ENCODE results near the gene ARHGEF17. TPM values are rescaled to one million over a fixed set of nuclear protein-coding genes. Genes with fewer than 3 reads are reported as not detected.

ARHGEF17 gene
- total RNA-seq, 3 donors from 2014 or later (not counting 1 experiment from before 2014, with no cell fraction given) = 0.02 to 0.88 (median 0.50) TPM

DNA sequence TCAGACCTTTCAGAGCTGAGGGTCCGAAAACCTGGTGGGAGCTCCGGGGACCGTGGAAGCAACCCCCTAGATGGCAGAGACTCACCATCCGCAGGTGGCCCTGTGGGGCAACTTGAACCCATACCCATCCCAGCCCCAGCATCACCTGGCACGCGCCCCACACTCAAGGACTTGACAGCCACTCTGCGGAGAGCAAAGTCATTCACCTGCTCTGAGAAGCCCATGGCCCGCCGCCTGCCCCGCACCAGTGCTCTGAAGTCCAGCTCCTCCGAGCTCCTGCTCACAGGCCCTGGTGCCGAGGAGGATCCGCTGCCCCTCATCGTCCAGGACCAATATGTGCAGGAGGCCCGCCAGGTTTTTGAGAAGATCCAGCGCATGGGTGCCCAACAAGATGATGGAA, 2.0 kb downstream of the ARHGEF17 start:
- TF ChIP-seq, protein P1, sequence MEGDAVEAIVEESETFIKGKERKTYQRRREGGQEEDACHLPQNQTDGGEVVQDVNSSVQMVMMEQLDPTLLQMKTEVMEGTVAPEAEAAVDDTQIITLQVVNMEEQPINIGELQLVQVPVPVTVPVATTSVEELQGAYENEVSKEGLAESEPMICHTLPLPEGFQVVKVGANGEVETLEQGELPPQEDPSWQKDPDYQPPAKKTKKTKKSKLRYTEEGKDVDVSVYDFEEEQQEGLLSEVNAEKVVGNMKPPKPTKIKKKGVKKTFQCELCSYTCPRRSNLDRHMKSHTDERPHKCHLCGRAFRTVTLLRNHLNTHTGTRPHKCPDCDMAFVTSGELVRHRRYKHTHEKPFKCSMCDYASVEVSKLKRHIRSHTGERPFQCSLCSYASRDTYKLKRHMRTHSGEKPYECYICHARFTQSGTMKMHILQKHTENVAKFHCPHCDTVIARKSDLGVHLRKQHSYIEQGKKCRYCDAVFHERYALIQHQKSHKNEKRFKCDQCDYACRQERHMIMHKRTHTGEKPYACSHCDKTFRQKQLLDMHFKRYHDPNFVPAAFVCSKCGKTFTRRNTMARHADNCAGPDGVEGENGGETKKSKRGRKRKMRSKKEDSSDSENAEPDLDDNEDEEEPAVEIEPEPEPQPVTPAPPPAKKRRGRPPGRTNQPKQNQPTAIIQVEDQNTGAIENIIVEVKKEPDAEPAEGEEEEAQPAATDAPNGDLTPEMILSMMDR (IDR thresholded peaks at IDR 0.05) = no peak
- Mint-ChIP-seq H3K9me3 (no peaks in the 10 kb centered on the region), H3K4me3 (no peak overlapping the region), H3K27me3 (ENCODE audit: low read depth in 2 of 2) (peaks cover 16 to 22% of the 10 kb centered on the region in 2 donors), H3K36me3 (no peaks in the 10 kb centered on the region), H3K27ac (no peak overlapping the region), H3K4me1 (peaks cover 24 to 32% of the 10 kb centered on the region in 2 donors)
- WGBS (ENCODE audit: insufficient coverage) = 92% methylated on average over 16 of the region's 16 CpGs
- Histone ChIP-seq H3K4me3 (ENCODE audit: low read length) (no peak overlapping the region), H3K36me3 (ENCODE audit: control insufficient read depth, insufficient read depth, low read length) (no peaks in the 10 kb centered on the region), H3K27ac (ENCODE audit: low read length) (no peak overlapping the region), H3K27me3 (ENCODE audit: control insufficient read depth, insufficient read depth, low read length) (peaks cover 12% of the 10 kb centered on the region), H3K4me1 (ENCODE audit: control insufficient read depth, insufficient read depth, low read length) (peaks cover 38% of the 10 kb centered on the region), H3K9me3 (ENCODE audit: control insufficient read depth, insufficient read depth, low read length) (no peaks in the 10 kb centered on the region)
- intact Hi-C loops (cut with micrococcal nuclease) = no loop called here
- ATAC-seq (no peak), DNase-seq (no peak)

DNA sequence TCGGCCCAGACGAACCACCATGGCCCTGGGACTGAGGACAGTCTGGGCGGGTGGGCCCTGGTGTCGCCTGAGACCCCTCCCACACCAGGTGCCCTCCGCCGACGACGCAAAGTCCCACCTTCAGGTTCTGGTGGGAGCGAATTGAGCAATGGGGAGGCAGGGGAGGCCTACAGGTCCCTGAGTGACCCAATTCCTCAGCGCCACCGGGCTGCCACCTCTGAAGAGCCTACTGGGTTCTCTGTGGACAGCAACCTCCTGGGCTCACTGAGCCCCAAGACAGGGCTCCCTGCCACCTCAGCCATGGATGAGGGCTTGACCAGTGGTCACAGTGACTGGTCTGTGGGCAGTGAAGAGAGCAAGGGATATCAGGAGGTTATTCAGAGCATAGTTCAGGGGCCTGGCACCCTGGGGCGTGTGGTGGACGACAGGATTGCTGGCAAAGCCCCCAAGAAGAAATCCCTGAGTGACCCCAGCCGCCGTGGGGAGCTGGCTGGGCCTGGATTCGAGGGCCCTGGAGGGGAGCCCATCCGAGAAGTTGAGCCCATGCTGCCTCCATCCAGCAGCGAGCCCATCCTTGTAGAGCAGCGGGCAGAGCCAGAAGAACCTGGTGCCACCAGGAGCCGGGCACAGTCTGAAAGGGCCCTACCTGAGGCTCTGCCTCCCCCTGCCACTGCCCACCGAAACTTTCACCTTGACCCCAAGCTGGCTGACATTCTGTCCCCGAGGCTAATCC, 2.8 kb downstream of the ARHGEF17 start:
- Histone ChIP-seq H3K4me1 (ENCODE audit: control insufficient read depth, insufficient read depth, low read length) (peaks cover 38% of the 10 kb centered on the region), H3K27me3 (ENCODE audit: control insufficient read depth, insufficient read depth, low read length) (peaks cover 12% of the 10 kb centered on the region), H3K9me3 (ENCODE audit: control insufficient read depth, insufficient read depth, low read length) (no peaks in the 10 kb centered on the region), H3K4me3 (ENCODE audit: low read length) (no peak overlapping the region), H3K27ac (ENCODE audit: low read length) (no peak overlapping the region), H3K36me3 (ENCODE audit: control insufficient read depth, insufficient read depth, low read length) (no peaks in the 10 kb centered on the region)
- Mint-ChIP-seq H3K36me3 (no peaks in the 10 kb centered on the region), H3K27ac (no peak overlapping the region), H3K4me3 (no peak overlapping the region), H3K4me1 (peaks cover 24 to 36% of the 10 kb centered on the region in 2 donors), H3K9me3 (no peaks in the 10 kb centered on the region), H3K27me3 (ENCODE audit: low read depth in 2 of 2) (peaks cover 12 to 14% of the 10 kb centered on the region in 2 donors)
- no peak for DNase-seq
- TF ChIP-seq, protein P1 (IDR thresholded peaks at IDR 0.05) = no peak
- intact Hi-C loops (cut with micrococcal nuclease) = no loop called here
- ATAC-seq = no peak
- WGBS (ENCODE audit: insufficient coverage) = 92% methylated on average over 22 of the region's 22 CpGs

DNA sequence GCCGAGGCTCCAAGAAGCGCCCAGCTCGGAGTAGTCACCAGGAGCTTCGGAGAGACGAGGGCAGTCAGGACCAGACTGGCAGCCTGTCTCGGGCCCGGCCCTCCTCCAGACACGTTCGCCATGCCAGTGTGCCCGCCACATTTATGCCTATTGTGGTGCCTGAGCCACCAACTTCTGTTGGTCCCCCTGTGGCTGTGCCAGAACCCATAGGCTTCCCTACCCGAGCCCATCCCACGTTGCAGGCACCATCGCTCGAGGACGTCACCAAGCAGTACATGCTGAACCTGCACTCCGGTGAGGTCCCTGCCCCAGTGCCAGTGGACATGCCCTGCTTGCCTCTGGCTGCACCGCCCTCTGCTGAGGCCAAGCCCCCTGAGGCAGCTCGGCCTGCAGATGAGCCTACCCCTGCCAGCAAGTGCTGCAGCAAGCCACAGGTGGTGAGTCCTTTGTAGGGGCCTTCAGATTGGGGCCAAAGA, 3.4 kb downstream of the ARHGEF17 start:
- no peak overlapping the region for H3K4me3 Mint-ChIP-seq
- no peak overlapping the region for H3K27ac Mint-ChIP-seq
- peaks cover 35% of the 10 kb centered on the region for H3K4me1 ChIP-seq (ENCODE audit: control insufficient read depth, insufficient read depth, low read length)
- H3K27me3 ChIP-seq (ENCODE audit: control insufficient read depth, insufficient read depth, low read length) = peaks cover 12% of the 10 kb centered on the region
- no peak for ATAC-seq
- WGBS (ENCODE audit: insufficient coverage) = 88% methylated on average over 18 of the region's 18 CpGs
- no peaks in the 10 kb centered on the region for H3K36me3 Mint-ChIP-seq
- H3K9me3 ChIP-seq (ENCODE audit: control insufficient read depth, insufficient read depth, low read length) = no peaks in the 10 kb centered on the region
- H3K4me3 ChIP-seq (ENCODE audit: low read length) = no peak overlapping the region
- H3K36me3 ChIP-seq (ENCODE audit: control insufficient read depth, insufficient read depth, low read length) = no peaks in the 10 kb centered on the region
- no peaks in the 10 kb centered on the region for H3K9me3 Mint-ChIP-seq
- intact Hi-C loops (cut with micrococcal nuclease) = no loop called here
- H3K4me1 Mint-ChIP-seq = peaks cover 24 to 34% of the 10 kb centered on the region in 2 donors
- TF ChIP-seq, protein P1 (IDR thresholded peaks at IDR 0.05) = no peak
- DNase-seq = no peak
- H3K27ac ChIP-seq (ENCODE audit: low read length) = no peak overlapping the region
- peaks cover 9 to 12% of the 10 kb centered on the region in 2 donors for H3K27me3 Mint-ChIP-seq (ENCODE audit: low read depth in 2 of 2)

Data from natural killer cell (primary cell).